ENCODE data around the gene NATD1. TPM values are rescaled to one million over a fixed set of nuclear protein-coding genes. Genes with fewer than 3 reads are reported as not detected.

NATD1 gene
- total RNA-seq, 1 experiment from 2014 or later: 4.3 TPM

GRCh38 chr17:21217346-21217745, 35.9 kb downstream of the NATD1 start:
- DNase-seq (ENCODE audit: low read depth): no peak

GRCh38 chr17:21215935-21216334, 37.3 kb downstream of the NATD1 start:
- no peak for DNase-seq (ENCODE audit: low read depth)

GRCh38 chr17:21214777-21215541, 38.3 kb downstream of the NATD1 start:
- DNase-seq (ENCODE audit: low read depth): no peak

- peak; percentile 93 for DNase-seq (ENCODE audit: low read depth)
Measured at GRCh38 chr17:21214015-21214776, 39.0 kb downstream of the NATD1 start, which contains the start of gene TMEM11. Gene TMEM11 (minus strand): TSS chr17:21214161. CDS start chr17:21214152, 9 bp downstream.

- no peak for DNase-seq (ENCODE audit: low read depth)
Measured at GRCh38 chr17:21213638-21214014, 39.6 kb downstream of the NATD1 start.

- no peak for DNase-seq (ENCODE audit: low read depth)
Measured at GRCh38 chr17:21212826-21213637, 40.2 kb downstream of the NATD1 start.

- no peak for DNase-seq (ENCODE audit: low read depth)
Measured at GRCh38 chr17:21211825-21212479, 41.3 kb downstream of the NATD1 start.

- no peak for DNase-seq (ENCODE audit: low read depth)
Measured at GRCh38 chr17:21210411-21211076, 42.7 kb downstream of the NATD1 start.

GRCh38 chr17:21209511-21210175, 43.6 kb downstream of the NATD1 start:
- DNase-seq (ENCODE audit: low read depth): no peak

- DNase-seq (ENCODE audit: low read depth): no peak
Measured at GRCh38 chr17:21208352-21208751, 44.9 kb downstream of the NATD1 start.

- no peak for DNase-seq (ENCODE audit: low read depth)
Measured at GRCh38 chr17:21204935-21205334, 48.3 kb downstream of the NATD1 start.

GRCh38 chr17:21202512-21202911, 50.7 kb downstream of the NATD1 start:
- DNase-seq (ENCODE audit: low read depth): no peak

GRCh38 chr17:21201874-21202273, 51.3 kb downstream of the NATD1 start:
- no peak for DNase-seq (ENCODE audit: low read depth)

- DNase-seq (ENCODE audit: low read depth): no peak
Measured at GRCh38 chr17:21201298-21201595, 52.0 kb downstream of the NATD1 start.

GRCh38 chr17:21200590-21201297, 52.5 kb downstream of the NATD1 start:
- DNase-seq (ENCODE audit: low read depth): no peak

GRCh38 chr17:21199856-21200255, 53.4 kb downstream of the NATD1 start:
- DNase-seq (ENCODE audit: low read depth): no peak

GRCh38 chr17:21199311-21199710, 53.9 kb downstream of the NATD1 start:
- DNase-seq (ENCODE audit: low read depth): peak; percentile 82

- DNase-seq (ENCODE audit: low read depth): no peak
Measured at GRCh38 chr17:21198411-21198810, 54.8 kb downstream of the NATD1 start.

- DNase-seq (ENCODE audit: low read depth): no peak
Measured at GRCh38 chr17:21196126-21196525, 57.1 kb downstream of the NATD1 start.

GRCh38 chr17:21194703-21195102, 58.5 kb downstream of the NATD1 start:
- DNase-seq (ENCODE audit: low read depth): peak; percentile 28
